Stimulated activated CD4-positive, alpha-beta T cell treated with anti-CD3 and anti-CD28 coated beads, Interleukin-15, amount 100 ng/mL, for 1 hour (primary cell): ENCODE data around the gene ZEB1.

Experiments used
- DNase-seq, 2 donors: peaks; one replicate each; pipeline ENCODE4 v3.0.0-alpha.2; 2020; ENCODE audit warnings: low read depth in 1 of 2, low spot score in 1 of 2

ZEB1 gene

DNA sequence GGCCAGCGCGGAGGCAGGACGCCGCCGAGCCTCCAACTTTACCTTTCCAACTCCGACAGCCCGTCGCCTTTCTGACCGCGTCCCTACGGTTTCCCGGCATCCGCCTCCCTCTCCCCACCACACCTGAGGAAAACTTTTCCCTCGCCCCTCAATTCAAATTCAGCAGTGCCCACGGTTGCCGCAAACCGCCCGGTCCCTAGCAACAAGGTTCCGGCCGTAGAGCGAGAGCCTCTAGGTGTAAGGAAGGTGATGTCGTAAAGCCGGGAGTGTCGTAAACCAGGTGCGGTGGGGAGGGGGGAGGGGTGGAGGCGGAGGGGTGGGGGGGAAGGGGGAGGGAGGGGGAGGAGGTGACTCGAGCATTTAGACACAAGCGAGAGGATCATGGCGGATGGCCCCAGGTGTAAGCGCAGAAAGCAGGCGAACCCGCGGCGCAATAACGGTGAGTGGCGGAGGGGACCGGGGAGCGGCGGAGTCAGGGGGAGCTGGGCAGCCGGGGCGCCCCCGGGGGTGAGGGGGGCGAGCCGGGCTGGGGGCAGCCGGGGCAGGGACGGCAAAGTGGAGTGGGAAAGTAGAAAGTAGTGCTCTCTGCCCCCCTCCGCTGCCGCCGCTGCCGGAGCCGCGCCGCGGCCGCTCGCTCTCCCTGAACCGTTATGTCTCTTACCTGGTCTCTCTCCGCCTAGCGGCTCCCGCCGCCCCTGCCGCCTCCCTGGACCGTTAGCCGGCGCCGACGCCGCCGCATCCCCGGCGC lies at the start of gene ZEB1:
Gene ZEB1, plus strand, starts transcription at position 363 of the 748 bp plus-strand sequence. Its CDS starts 19 bp downstream, at position 382.
- DNase-seq = peak; percentile 75

- no peak for DNase-seq
Measured at GRCh38 chr10:31270954-31271353, 48.1 kb upstream of the ZEB1 start.

DNA sequence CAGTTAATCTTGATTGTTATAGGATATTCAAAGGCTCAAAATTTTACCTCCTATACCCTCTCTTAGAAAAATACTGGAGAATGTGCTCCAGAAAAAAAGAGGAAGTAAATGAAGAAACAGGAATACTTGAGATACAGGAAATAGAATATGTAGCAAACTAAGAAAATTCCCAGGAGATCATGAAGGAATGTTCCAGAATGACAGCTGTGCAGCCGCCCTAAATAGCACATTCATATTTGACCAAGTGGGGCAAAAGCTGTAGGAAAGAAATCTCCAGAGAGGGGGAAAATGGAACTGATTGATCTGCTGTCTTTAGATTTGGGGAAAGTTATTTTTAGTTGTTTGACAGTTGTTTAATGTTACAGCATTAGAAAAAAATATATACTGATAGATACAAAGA lies 46.2 kb upstream of the ZEB1 start:
- DNase-seq = no peak

- DNase-seq = no peak
Measured at GRCh38 chr10:31273789-31274188, 45.2 kb upstream of the ZEB1 start.

GRCh38 chr10:31274310-31274709 lies 44.7 kb upstream of the ZEB1 start:
- DNase-seq = no peak

GRCh38 chr10:31278279-31278941 lies 40.6 kb upstream of the ZEB1 start:
- DNase-seq = no peak

- DNase-seq = no peak
Measured at GRCh38 chr10:31280972-31281371, 38.0 kb upstream of the ZEB1 start.

DNA sequence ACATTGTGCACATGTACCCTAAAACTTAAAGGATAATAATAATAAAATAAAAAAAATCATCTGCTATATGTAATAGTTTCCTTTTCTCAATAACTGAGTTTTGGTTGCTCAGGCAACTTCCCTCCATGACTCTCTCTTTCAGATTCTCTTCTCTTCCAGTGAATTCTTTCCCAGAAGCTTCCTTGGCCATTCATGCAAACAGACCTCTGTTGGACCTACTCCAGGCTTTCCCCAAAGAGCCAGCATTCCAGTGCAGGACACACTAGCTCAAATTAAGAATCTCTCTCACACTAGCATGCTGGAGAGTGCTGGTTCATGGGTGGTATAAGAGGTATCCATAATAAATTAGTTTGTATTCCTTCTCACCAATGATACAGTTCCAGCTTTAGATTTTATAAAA lies 31.0 kb upstream of the ZEB1 start:
- no peak for DNase-seq

DNA sequence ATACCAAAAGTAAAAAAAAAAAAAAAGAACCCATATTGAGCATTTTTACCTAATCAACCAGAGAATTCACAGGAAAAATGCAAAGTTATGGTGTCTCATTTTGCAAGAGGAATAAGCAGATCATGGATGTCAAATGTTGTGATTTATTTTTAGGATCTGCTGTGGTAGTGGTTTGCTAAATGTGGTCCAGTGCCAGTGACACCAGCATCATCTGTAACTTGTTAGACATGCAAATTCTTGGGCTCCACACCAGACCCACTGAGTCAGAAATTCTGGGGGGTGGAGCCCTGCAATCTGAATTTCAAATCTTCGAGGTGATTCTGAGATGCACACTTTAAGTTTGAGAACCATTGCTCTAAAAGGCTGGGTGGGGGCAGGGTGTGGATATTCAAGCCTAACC lies 30.1 kb upstream of the ZEB1 start:
- DNase-seq = no peak

GRCh38 chr10:31290386-31290785 lies 28.6 kb upstream of the ZEB1 start:
- no peak for DNase-seq

GRCh38 chr10:31291123-31291522 lies 27.9 kb upstream of the ZEB1 start:
- DNase-seq = no peak

DNA sequence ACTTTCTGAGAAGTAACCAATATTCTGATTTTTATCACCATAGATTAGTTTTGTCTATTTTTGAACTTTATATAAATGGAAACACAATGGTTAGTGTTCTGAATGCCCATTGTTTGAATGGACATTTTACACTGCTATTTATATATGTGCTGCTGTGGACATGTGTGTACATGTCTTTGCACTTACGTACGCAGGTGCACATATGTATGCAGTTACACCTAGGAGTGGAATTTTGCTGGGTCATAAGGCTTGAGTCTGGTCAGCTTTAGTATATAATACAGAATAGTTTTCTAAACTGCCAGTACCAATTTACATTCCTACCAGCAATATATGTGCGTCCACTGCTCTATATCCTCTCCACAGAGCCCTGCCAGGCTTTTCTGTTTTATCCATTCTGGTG lies 24.5 kb upstream of the ZEB1 start:
- DNase-seq = no peak

GRCh38 chr10:31296754-31297153 lies 22.3 kb upstream of the ZEB1 start:
- no peak for DNase-seq

DNA sequence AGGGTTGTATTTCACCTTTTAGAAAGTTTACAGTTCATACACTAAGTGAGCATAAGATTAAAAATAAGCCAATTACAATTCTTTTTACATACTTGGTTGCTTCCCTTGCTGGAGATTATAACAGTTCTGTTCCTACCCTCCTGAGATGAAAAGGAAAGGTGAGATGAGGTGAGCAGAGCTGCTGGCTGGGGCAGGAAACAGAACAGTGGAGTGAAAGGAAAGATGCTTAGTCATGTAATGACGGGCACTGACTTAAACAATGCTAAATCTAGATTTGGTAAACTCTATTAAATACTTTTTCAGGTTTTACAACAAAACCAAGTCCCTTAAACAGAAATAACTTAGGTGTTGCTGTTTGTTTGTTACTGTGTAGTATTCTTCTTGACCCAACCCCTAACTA lies 19.9 kb upstream of the ZEB1 start:
- DNase-seq = no peak

GRCh38 chr10:31303212-31303611 lies 15.8 kb upstream of the ZEB1 start:
- DNase-seq = no peak

DNA sequence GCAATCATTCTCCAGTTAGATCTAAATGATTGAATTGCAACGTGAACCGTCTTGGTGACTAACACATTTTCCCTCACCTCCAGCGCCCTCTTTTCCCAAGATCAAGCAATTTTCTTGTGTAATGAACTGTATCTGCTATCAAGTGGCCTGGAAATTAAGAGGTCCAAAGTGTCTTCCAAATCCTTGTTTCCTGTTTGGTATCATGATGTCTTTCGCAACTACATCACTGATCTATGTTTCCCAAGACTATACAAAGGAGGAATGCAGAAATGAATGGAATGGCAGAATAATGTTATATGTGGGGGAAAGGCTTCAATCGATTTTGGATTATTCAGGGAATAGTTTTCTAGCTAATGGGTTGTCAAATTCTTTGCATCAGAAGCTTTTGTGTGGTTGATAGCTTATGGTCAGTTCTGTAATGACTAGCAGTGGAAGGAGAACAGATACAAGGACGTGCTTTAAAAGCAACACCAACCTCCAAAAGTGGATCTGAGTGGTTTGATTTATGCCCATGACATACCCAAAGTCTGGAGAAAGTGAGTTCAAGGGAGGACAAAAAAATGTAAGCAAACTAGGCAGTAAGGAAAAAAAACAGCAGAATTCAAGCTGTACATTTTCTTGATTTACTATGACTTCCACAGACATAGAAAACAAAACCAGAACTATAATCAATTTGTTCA lies 14.6 kb upstream of the ZEB1 start:
- DNase-seq = no peak

- no peak for DNase-seq
Measured at GRCh38 chr10:31313396-31313795, 5.6 kb upstream of the ZEB1 start.

DNA sequence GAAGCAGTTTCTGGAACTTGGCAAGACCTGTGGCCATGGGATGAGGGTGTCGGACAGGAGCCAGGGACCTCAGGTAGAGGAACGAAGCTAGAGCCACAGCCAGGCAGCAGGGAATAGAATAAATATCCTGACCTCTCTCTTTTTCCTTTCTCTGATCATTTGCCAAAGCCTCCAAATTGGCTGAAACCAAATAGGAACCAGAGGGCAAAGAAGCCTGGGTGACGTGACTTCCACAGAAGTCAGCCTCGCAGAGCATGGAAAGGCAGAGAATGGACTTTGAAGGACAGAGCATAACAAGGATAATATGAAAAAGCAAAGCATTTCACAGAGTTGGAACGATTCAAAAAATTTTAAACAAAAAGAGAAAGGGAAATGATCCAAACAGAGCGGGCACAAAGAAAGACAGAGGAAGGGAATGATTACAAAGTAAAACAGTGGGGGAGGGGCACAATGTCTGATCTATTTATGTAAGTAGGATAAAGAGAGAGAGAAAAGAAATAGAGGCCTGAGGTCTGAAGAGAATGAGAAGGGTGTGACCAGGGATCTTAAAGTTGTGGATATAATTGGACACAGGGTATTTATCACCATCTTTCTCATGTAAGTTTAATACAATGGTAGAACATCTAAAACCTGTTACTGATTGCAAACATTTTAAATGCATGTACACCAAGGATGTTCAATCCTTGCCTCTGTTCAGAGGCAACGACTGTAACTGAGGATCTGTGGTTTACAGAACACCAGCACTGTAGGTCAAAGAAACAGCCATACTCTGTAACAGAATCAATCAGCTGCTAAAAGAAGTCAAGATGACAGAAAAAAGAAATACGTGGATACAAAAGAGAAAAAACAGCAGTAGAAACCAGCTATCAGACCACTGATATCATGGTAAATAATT lies 4.5 kb upstream of the ZEB1 start:
- no peak for DNase-seq

DNA sequence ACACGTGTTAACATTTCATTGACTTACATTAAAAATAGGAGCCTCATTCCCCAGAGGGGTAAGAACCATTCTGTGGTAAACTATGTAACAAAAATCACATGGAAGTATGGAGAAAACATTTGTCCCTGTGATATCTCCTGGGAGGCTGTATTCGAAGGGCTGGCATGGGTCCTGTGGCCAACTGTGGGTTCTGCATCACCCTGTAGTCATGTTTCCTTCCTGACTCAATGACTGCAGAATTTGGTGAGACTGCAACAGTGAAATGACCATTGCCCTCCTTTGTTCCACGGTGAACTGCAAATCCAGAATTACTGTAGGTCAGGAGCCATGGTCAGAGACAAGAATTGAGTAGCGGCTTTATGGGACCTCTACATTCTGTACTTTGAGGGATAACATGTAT lies 3.6 kb upstream of the ZEB1 start:
- DNase-seq = no peak

DNA sequence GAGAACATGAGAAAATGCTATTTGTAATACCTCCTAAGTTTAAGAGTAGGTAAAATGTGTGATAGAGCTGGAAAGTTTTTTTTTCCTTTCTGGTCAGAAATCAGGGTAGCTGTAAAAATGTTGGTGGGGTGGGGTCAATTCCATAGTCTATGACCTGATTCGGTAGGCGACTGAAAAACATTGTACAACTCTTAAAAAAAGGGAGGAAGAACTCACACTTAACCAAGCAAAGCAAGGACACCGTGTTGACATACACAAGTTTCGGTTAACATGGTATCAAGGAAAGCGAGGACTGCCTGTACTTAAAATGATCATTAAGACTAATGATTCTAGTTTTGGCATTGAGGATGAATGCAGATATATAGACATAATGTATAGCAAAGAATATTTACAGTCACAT lies 1.8 kb upstream of the ZEB1 start:
- DNase-seq = no peak

DNA sequence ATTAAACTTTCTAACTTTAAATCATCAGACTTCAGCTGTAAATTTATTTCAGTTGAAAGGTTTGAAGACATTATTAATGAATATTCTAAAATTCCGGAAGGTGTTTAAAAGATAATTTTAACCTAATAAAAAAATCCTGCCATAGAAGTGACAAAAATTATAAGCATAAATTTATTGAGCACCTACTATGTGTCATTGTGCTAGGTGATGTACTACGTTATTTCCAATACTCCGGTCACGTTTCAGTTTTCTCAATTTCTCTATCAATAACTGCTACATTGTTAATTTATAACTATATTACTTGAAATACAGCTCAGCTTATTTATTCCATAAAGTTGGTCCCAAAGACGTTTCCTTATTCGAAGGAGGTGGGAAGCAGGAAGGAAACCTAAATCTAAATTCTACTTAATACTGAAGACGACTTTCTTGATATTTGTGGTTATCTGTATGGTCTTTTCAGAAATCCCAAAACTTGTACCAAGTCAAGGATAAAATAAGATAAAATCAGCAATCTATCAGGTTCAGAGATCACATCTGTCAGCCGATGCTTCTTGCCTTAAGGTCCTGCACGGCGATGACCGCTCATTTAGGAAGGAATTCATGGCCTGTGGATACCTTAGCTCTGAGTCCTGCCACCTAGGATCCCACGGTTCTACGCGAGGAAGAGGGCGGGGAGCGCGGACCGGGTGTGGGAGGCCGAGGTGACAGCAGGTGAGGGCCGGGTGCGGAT lies 1.2 kb upstream of the ZEB1 start:
- DNase-seq = peak in 1 of 2 donors; percentile 56
